ENCODE data around the gene NRN1L. TPM values are rescaled to one million over a fixed set of nuclear protein-coding genes. Genes with fewer than 3 reads are reported as not detected.

Gene NRN1L
- total and polyA plus RNA-seq, 4 donors: 0.14 to 0.33 (median 0.23) TPM

DNA sequence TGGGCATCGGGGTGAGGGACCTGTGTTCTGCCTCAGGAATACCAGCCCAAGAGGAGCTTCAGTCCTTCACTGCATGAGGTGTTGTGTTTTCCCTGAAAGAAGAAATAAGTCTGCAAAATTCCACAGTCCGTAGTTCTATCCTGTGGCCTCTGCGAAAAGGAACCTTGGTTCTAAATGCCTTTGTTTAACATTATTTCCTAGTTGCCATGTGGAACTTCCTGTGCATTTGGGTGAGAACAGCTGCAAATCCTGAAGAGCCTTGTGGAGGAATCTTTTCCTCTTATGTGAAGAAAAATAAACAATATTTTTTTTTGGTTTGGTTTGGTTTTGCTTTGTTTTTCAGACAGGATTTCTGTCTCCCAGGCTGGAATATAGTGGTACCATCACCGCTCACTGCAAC lies 18.1 kb downstream of the NRN1L start:
- Histone ChIP-seq H3K9me3 (ENCODE audit: control insufficient read depth in 4 of 4, low read length in 3 of 4) (no peaks in the 10 kb centered on the region), H3K36me3 (ENCODE audit: control insufficient read depth in 4 of 4, insufficient read depth in 3 of 4, low read depth in 1 of 4, low read length in 3 of 4) (peaks cover 0 to 4% (median under 1%) of the 10 kb centered on the region in 4 donors), H3K9ac (ENCODE audit: low read depth in 1 of 2, low read length in 2 of 2) (no peak overlapping the region), H3K4me3 (ENCODE audit: low read depth in 1 of 3, low read length in 3 of 3) (no peak overlapping the region), H3K27me3 (ENCODE audit: control insufficient read depth in 4 of 4, insufficient read depth in 4 of 4, low read length in 3 of 4) (no peaks in the 10 kb centered on the region), H3K27ac (ENCODE audit: low read depth in 1 of 2, low read length in 2 of 2) (no peak overlapping the region), H3K4me1 (ENCODE audit: control insufficient read depth in 4 of 4, insufficient read depth in 4 of 4, low read length in 3 of 4) (peaks cover 1 to 24% (median 18%) of the 10 kb centered on the region in 4 donors)
- WGBS: 83% methylated on average over 4 of the region's 4 CpGs
- TF ChIP-seq TAF1 (conservative IDR thresholded peaks at IDR 0.05): no peak
- TF ChIP-seq RXRA (IDR thresholded peaks at IDR 0.05): no peak
- TF ChIP-seq SP1 (IDR thresholded peaks at IDR 0.05): no peak
- TF ChIP-seq, protein P1, sequence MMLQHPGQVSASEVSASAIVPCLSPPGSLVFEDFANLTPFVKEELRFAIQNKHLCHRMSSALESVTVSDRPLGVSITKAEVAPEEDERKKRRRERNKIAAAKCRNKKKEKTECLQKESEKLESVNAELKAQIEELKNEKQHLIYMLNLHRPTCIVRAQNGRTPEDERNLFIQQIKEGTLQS (IDR thresholded peaks at IDR 0.05): no peak
- TF ChIP-seq GABPA (IDR thresholded peaks at IDR 0.05 in 1 of 2, conservative IDR thresholded peaks at IDR 0.05 in 1 of 2): no peak
- TF ChIP-seq, protein P2, sequence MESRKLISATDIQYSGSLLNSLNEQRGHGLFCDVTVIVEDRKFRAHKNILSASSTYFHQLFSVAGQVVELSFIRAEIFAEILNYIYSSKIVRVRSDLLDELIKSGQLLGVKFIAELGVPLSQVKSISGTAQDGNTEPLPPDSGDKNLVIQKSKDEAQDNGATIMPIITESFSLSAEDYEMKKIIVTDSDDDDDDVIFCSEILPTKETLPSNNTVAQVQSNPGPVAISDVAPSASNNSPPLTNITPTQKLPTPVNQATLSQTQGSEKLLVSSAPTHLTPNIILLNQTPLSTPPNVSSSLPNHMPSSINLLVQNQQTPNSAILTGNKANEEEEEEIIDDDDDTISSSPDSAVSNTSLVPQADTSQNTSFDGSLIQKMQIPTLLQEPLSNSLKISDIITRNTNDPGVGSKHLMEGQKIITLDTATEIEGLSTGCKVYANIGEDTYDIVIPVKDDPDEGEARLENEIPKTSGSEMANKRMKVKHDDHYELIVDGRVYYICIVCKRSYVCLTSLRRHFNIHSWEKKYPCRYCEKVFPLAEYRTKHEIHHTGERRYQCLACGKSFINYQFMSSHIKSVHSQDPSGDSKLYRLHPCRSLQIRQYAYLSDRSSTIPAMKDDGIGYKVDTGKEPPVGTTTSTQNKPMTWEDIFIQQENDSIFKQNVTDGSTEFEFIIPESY (IDR thresholded peaks at IDR 0.05): no peak
- TF ChIP-seq, protein P3, sequence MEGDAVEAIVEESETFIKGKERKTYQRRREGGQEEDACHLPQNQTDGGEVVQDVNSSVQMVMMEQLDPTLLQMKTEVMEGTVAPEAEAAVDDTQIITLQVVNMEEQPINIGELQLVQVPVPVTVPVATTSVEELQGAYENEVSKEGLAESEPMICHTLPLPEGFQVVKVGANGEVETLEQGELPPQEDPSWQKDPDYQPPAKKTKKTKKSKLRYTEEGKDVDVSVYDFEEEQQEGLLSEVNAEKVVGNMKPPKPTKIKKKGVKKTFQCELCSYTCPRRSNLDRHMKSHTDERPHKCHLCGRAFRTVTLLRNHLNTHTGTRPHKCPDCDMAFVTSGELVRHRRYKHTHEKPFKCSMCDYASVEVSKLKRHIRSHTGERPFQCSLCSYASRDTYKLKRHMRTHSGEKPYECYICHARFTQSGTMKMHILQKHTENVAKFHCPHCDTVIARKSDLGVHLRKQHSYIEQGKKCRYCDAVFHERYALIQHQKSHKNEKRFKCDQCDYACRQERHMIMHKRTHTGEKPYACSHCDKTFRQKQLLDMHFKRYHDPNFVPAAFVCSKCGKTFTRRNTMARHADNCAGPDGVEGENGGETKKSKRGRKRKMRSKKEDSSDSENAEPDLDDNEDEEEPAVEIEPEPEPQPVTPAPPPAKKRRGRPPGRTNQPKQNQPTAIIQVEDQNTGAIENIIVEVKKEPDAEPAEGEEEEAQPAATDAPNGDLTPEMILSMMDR (IDR thresholded peaks at IDR 0.05; ENCODE audit: low read depth, low read length, missing input control): no peak
- TF ChIP-seq FOXA2 (IDR thresholded peaks at IDR 0.05): no peak
- TF ChIP-seq JUND (IDR thresholded peaks at IDR 0.05): no peak
- TF ChIP-seq, protein P4, sequence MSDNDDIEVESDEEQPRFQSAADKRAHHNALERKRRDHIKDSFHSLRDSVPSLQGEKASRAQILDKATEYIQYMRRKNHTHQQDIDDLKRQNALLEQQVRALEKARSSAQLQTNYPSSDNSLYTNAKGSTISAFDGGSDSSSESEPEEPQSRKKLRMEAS (IDR thresholded peaks at IDR 0.05): no peak
- TF ChIP-seq EGR1 (IDR thresholded peaks at IDR 0.05; ENCODE audit: low read depth in 2 of 2): no peak
- TF ChIP-seq HNF4G (IDR thresholded peaks at IDR 0.05): no peak
- no peak for TF ChIP-seq NR2F2 (IDR thresholded peaks at IDR 0.05)
- no peak for TF ChIP-seq YY1 (IDR thresholded peaks at IDR 0.05)
- no peak for DNase-seq (ENCODE audit: low spot score)

DNA sequence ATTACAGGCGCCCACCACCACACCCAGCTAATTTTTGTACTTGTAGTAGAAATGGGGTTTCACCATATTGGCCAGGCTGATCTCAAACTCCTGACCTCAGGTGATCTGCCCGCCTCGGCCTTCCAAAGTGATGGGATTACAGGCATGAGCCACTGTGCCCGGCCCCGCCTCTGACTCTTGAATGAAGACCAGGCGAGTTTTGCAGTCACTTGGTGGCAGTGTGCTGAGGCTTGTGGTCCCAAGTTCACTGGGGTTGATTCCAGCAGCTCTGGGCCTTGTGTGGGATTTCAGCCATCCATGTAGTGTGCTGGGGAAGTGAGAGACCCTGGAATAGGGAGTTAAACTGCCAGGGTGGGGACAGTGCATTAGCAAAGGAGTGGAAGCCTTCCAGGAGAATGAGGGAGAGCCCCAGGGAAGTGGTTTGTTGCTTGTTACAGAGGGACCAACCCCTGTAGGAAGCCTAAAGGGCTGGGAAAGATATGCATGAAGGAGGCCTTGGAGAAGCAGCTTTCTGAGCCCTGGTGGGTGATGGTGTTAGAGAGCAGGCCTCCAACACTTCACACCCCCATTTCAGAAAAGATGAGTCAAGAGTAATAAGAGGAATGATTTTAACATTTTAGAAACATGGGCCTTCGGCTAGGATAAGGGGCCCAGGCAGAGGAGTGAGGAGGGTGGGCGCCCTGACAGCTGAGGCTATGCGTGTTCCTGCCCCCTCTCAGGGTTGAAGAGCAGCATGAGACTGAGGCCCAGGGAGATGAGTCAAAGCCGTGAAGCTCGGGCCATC lies 22.9 kb downstream of the NRN1L start:
- peaks cover 0 to 27% (median 16%) of the 10 kb centered on the region in 4 donors for H3K36me3 ChIP-seq (ENCODE audit: control insufficient read depth in 4 of 4, insufficient read depth in 3 of 4, low read depth in 1 of 4, low read length in 3 of 4)
- peaks cover 0 to 27% (median 20%) of the 10 kb centered on the region in 4 donors for H3K4me1 ChIP-seq (ENCODE audit: control insufficient read depth in 4 of 4, insufficient read depth in 4 of 4, low read length in 3 of 4)
- TF ChIP-seq HNF4A (conservative IDR thresholded peaks at IDR 0.05) (peak; percentile 55 to 72), EGR1 (IDR thresholded peaks at IDR 0.05; ENCODE audit: low read depth in 2 of 2) (no peak), JUND (IDR thresholded peaks at IDR 0.05) (peak in 1 of 2 donors; percentile 52), RAD21 (IDR thresholded peaks at IDR 0.05) (peak; percentile 30 to 32), YY1 (IDR thresholded peaks at IDR 0.05) (peak; percentile 46), HNF4G (IDR thresholded peaks at IDR 0.05) (no peak), SP1 (IDR thresholded peaks at IDR 0.05) (peak; percentile 12), TAF1 (conservative IDR thresholded peaks at IDR 0.05) (no peak), RXRA (IDR thresholded peaks at IDR 0.05) (peak; percentile 70 to 81)
- TF ChIP-seq, protein P2 (IDR thresholded peaks at IDR 0.05): no peak
- peak overlapping the region; percentile 6 to 23 for H3K27ac ChIP-seq (ENCODE audit: low read depth in 1 of 2, low read length in 2 of 2)
- H3K9ac ChIP-seq (ENCODE audit: low read depth in 1 of 2, low read length in 2 of 2): no peak overlapping the region
- no peaks in the 10 kb centered on the region for H3K9me3 ChIP-seq (ENCODE audit: control insufficient read depth in 4 of 4, low read length in 3 of 4)
- no peak overlapping the region for H3K4me3 ChIP-seq (ENCODE audit: low read depth in 1 of 3, low read length in 3 of 3)
- WGBS: 69% methylated on average over 11 of the region's 11 CpGs
- no peak for DNase-seq (ENCODE audit: low spot score)
- no peaks in the 10 kb centered on the region for H3K27me3 ChIP-seq (ENCODE audit: control insufficient read depth in 4 of 4, insufficient read depth in 4 of 4, low read length in 3 of 4)
